ENCODE measurements around the gene WFDC2.

DNA sequence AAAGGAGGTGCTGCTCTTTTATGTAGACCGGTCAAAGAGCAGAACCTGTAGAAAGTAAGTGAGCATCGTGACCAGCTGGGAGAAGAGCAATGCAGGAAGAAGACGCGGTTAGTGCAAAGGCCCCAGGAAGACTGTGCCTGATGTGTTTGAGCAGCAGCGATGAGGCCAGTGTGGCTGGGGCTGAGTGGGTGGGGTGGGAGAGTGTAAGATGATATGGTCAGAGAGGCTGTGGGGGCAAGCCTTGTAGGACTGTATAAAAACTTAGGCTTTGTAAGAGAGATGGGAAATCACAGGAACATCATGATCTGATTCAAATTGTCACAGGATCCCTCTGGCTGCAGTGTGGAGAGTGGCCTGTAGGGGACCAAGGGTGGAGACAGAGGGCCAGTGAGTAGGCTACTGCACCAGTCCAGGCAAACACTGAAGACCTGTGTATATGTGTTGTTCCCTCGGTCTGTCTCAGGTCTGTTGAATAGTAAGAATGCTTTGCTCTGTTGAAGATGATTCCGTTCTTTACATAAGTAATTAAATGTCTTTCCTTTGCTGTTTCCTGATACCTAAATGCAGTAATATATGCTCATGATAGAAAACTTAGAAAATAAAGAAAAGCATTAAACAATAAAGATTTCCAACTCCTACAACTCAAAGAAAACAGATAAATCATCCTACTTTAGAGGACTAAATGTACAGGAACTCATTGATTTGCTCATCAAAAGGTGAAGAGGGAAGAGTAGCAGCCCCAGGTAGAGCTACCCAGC lies 23.6 kb upstream of the WFDC2 start:
- TF ChIP-seq EZH2 (IDR thresholded peaks at IDR 0.05; ENCODE audit: insufficient read depth, poor library complexity, severe bottlenecking) = no peak
- TF ChIP-seq EZH2phosphoT487 (IDR thresholded peaks at IDR 0.05; ENCODE audit: insufficient read depth, low read depth) = no peak

Data from GM23248 (cell line).